Measurements from ENCODE around the gene RBP3. TPM values are rescaled to one million over a fixed set of nuclear protein-coding genes. Genes with fewer than 3 reads are reported as not detected.

Gene RBP3
- total and polyA plus RNA-seq, 2 donors (not counting 3 experiments of a cell fraction or from before 2014, with no cell fraction given), result not detected

DNA sequence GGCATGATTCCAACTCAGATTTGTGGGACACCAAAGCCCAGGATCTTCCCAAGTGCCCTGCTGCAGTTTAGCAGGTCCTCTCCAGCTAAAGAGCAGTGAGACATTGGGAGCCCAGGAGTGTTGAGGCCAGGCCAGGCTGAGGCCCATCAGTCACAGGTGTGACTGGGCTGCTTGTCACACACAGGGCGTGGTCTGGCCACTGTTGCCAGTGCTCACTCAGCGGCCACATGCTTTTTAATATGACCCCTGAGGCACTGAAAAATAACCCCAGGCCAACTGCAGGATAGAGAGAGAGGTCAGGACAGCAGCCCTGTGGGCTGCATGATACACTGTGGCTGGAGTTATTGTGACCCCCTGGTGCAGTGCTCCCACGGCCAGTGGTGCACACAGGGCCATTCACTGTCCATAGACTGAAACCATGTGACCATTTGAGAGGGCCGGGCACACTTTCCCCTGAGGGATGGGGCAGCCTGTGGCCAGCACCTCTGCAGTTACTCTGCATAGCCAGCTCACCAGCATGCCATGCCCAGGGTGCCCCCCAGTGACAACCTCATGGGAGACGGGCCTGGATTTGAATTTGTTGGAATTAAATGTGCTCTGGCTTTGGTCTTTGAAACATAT lies 21.7 kb upstream of the RBP3 start:
- H3K79me2 ChIP-seq (ENCODE audit: control insufficient read depth, insufficient read depth, low read length), result no peaks in the 10 kb centered on the region
- POLR2A ChIA-PET, result no interaction called here
- no TSS peak for BruUV-seq (replicated peaks)
- H3K27me3 ChIP-seq (ENCODE audit: control insufficient read depth in 2 of 2, insufficient read depth in 2 of 2, low read length in 2 of 2), result peaks cover 2 to 3% of the 10 kb centered on the region in 2 experiments
- intact Hi-C loops (cut with micrococcal nuclease), result no loop called here
- CTCF ChIA-PET, result no interaction called here
- no peaks in the 10 kb centered on the region for H3K9me1 ChIP-seq (replicated peaks; ENCODE audit: control insufficient read depth, extremely low read depth, insufficient read depth, low read length)
- H2AFZ ChIP-seq (ENCODE audit: low read depth, low read length), result no peak overlapping the region
- no peak overlapping the region for H3K4me2 ChIP-seq (ENCODE audit: insufficient read depth, low read length)
- H3K9me3 ChIP-seq (replicated peaks; ENCODE audit: control insufficient read depth, insufficient read depth, low read length), result no peaks in the 10 kb centered on the region
- no peak overlapping the region for H3K4me3 ChIP-seq (replicated peaks in 1 of 3; ENCODE audit: insufficient read depth in 1 of 3, low read depth in 1 of 3, low read length in 3 of 3)
- no peaks in the 10 kb centered on the region for H3K36me3 ChIP-seq (ENCODE audit: control insufficient read depth in 2 of 2, extremely low read depth in 1 of 2, insufficient read depth in 2 of 2, low read length in 2 of 2)
- no peaks in the 10 kb centered on the region for H4K20me1 ChIP-seq (replicated peaks; ENCODE audit: control insufficient read depth, extremely low read depth, insufficient read depth, low read length)
- H3K4me1 ChIP-seq (ENCODE audit: control insufficient read depth, extremely low read depth, insufficient read depth, low read length), result no peaks in the 10 kb centered on the region
- TF ChIP-seq EZH2 (IDR thresholded peaks at IDR 0.05; ENCODE audit: borderline replicate concordance, low read depth, low read length, severe bottlenecking) (no peak), JUN (IDR thresholded peaks at IDR 0.05; ENCODE audit: borderline replicate concordance, insufficient read depth, insufficient read length, low read depth) (no peak), POLR2AphosphoS5 (IDR thresholded peaks at IDR 0.05; ENCODE audit: insufficient read depth, low read depth, low read length) (no peak), MYC (IDR thresholded peaks at IDR 0.05; ENCODE audit: low read depth, low read length) (no peak), GATA2 (IDR thresholded peaks at IDR 0.05; ENCODE audit: insufficient read depth, insufficient read length, low read depth, low read length) (no peak), POLR2A (IDR thresholded peaks at IDR 0.05; ENCODE audit: low read depth, low read length) (no peak), FOS (IDR thresholded peaks at IDR 0.05; ENCODE audit: borderline replicate concordance, insufficient read depth, low read length) (no peak)
- TF ChIP-seq, protein P1, sequence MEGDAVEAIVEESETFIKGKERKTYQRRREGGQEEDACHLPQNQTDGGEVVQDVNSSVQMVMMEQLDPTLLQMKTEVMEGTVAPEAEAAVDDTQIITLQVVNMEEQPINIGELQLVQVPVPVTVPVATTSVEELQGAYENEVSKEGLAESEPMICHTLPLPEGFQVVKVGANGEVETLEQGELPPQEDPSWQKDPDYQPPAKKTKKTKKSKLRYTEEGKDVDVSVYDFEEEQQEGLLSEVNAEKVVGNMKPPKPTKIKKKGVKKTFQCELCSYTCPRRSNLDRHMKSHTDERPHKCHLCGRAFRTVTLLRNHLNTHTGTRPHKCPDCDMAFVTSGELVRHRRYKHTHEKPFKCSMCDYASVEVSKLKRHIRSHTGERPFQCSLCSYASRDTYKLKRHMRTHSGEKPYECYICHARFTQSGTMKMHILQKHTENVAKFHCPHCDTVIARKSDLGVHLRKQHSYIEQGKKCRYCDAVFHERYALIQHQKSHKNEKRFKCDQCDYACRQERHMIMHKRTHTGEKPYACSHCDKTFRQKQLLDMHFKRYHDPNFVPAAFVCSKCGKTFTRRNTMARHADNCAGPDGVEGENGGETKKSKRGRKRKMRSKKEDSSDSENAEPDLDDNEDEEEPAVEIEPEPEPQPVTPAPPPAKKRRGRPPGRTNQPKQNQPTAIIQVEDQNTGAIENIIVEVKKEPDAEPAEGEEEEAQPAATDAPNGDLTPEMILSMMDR (IDR thresholded peaks at IDR 0.05; ENCODE audit: extremely low read depth in 1 of 2, insufficient read depth in 1 of 2, low read depth in 1 of 2, low read length in 2 of 2), result no peak
- TF ChIP-seq, protein P2, sequence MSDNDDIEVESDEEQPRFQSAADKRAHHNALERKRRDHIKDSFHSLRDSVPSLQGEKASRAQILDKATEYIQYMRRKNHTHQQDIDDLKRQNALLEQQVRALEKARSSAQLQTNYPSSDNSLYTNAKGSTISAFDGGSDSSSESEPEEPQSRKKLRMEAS (IDR thresholded peaks at IDR 0.05; ENCODE audit: insufficient read depth, insufficient read length), result no peak
- FAIRE-seq (no peak), DNase-seq (ENCODE audit: low read depth, low spot score) (no peak)
- no peak overlapping the region for H3K9ac ChIP-seq (replicated peaks; ENCODE audit: extremely low read depth, insufficient read depth, low read length)
- no peak overlapping the region for H3K27ac ChIP-seq (ENCODE audit: insufficient read depth, low read depth, low read length)
- dilution Hi-C loops (cut with MboI; ENCODE audit: extremely low pct_ligation_motif_present, low sequenced_read_pairs), result no loop called here

Measured in endothelial cell of umbilical vein (primary cell).